Type B pancreatic cell (in vitro differentiated cells): ENCODE results near the gene DCAF16. TPM values are rescaled to one million over a fixed set of nuclear protein-coding genes. Genes with fewer than 3 reads are reported as not detected.

Experiments
- DNase-seq: peaks from one replicate; pipeline ENCODE4 v3.0.0; 2021; ENCODE audit warnings: mixed read lengths; ENCODE audit not compliant: unreplicated experiment; ENCODE audit errors: extremely low spot score
- H3K27ac Mint-ChIP-seq: 2 replicates; pipeline ENCODE4 v1.8.0; 2021; ENCODE audit warnings: mild to moderate bottlenecking, mixed read lengths
- H3K27me3 Mint-ChIP-seq: 2 replicates; pipeline ENCODE4 v1.8.0; 2021; ENCODE audit warnings: mixed read lengths
- H3K36me3 Mint-ChIP-seq: 2 replicates; pipeline ENCODE4 v1.8.0; 2021; ENCODE audit warnings: mixed read lengths
- H3K4me1 Mint-ChIP-seq: one replicate; pipeline ENCODE4 v1.8.0; 2021; ENCODE audit warnings: mixed read lengths; ENCODE audit not compliant: unreplicated experiment
- H3K4me3 Mint-ChIP-seq: 2 replicates; pipeline ENCODE4 v1.8.0; 2021; ENCODE audit warnings: mild to moderate bottlenecking, mixed read lengths
- H3K9me3 Mint-ChIP-seq: 2 replicates; pipeline ENCODE4 v1.8.0; 2021; ENCODE audit warnings: mixed read lengths
- total RNA-seq: library from RNA; stranded (reverse); gene quantifications from 2 replicates; pipeline ENCODE4 v1.2.1, GENCODE V29; 2021; ENCODE audit warnings: low replicate concordance
- TF ChIP-seq, protein P1 (sequence below): fragments of 200-600 bp; sonication (generic); conservative IDR thresholded peaks from 2 replicates; pipeline ENCODE4 v1.5.0; 2021; ENCODE audit warnings: antibody characterized with exemption, mild to moderate bottlenecking

DCAF16 gene
- total RNA-seq, 1 donor from 2014 or later, result 63.7 TPM

DNA sequence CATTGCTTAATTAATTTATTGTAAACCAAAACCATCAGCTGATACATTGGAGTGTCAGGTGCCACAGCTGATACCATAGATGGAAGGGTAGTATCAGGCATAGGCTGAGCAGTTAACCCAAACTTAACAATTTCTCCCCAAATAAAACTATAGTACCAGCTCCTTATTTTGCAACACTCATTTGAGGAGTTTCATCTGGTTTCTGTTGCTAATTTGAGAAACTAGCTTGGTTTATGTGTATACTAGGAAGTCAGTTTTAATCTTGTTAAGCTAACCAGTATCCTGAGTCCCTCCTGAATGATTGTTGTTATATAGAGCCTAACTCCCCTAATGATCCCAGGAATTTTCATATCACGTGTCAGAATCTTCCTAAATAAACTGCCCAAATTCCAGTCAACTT lies 12.7 kb downstream of the DCAF16 start:
- TF ChIP-seq, protein P1, sequence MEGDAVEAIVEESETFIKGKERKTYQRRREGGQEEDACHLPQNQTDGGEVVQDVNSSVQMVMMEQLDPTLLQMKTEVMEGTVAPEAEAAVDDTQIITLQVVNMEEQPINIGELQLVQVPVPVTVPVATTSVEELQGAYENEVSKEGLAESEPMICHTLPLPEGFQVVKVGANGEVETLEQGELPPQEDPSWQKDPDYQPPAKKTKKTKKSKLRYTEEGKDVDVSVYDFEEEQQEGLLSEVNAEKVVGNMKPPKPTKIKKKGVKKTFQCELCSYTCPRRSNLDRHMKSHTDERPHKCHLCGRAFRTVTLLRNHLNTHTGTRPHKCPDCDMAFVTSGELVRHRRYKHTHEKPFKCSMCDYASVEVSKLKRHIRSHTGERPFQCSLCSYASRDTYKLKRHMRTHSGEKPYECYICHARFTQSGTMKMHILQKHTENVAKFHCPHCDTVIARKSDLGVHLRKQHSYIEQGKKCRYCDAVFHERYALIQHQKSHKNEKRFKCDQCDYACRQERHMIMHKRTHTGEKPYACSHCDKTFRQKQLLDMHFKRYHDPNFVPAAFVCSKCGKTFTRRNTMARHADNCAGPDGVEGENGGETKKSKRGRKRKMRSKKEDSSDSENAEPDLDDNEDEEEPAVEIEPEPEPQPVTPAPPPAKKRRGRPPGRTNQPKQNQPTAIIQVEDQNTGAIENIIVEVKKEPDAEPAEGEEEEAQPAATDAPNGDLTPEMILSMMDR, result no peak
- Mint-ChIP-seq H3K27me3 (no peaks in the 10 kb centered on the region), H3K27ac (no peak overlapping the region), H3K36me3 (peaks cover 28% of the 10 kb centered on the region), H3K9me3 (no peaks in the 10 kb centered on the region), H3K4me1 (no peaks in the 10 kb centered on the region), H3K4me3 (no peak overlapping the region)
- DNase-seq, result no peak

DNA sequence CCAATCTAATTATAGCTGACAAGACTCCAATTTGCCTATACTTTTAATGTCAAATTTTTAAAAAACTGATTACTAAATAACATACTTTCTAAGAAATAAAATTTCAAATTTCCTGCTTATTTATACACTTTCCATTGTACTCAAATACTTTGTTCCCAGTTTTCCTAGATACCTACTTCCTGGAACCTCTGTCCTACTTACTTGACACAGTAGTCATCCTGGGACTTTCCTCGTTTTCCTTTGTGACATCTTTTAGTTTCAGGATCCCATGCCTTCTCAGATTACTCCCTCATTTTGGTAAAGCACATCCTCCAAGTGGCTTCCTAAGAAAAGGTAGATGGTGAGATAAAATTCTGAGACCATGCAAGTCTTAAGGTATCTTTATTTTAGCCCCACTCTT lies 15.8 kb downstream of the DCAF16 start:
- no peak overlapping the region for H3K27ac Mint-ChIP-seq
- no peak overlapping the region for H3K4me3 Mint-ChIP-seq
- no peaks in the 10 kb centered on the region for H3K9me3 Mint-ChIP-seq

DNA sequence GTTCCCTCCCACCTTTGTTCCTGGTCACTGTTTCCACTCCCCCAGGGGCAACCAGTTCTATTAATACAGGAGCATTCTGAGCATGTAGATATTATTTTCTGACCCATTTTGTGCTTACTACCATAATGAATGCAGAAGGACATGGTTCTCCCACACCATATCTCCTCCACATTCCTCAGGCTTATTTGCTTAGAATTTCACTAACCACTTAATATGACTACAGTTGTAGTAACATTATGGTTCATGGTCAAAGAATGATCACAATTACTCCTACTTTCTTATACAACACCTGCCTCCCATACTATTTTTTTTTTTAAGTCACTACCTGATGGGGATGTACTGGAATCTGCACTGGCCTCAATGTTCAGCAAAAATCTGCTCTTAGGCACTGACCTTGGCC lies 21.6 kb downstream of the DCAF16 start:
- TF ChIP-seq, protein P1, result no peak
- H3K27ac Mint-ChIP-seq, result no peak overlapping the region
- no peak overlapping the region for H3K4me3 Mint-ChIP-seq
- peaks cover 12% of the 10 kb centered on the region for H3K36me3 Mint-ChIP-seq
- no peaks in the 10 kb centered on the region for H3K9me3 Mint-ChIP-seq
- no peaks in the 10 kb centered on the region for H3K27me3 Mint-ChIP-seq
- DNase-seq, result no peak
- no peaks in the 10 kb centered on the region for H3K4me1 Mint-ChIP-seq

More for the DNA sequence above, 15.8 kb downstream of the DCAF16 start:
- DNase-seq, result no peak
- Mint-ChIP-seq H3K27me3 (no peaks in the 10 kb centered on the region), H3K36me3 (peaks cover 18% of the 10 kb centered on the region), H3K4me1 (no peaks in the 10 kb centered on the region)
- TF ChIP-seq, protein P1, result no peak

DNA sequence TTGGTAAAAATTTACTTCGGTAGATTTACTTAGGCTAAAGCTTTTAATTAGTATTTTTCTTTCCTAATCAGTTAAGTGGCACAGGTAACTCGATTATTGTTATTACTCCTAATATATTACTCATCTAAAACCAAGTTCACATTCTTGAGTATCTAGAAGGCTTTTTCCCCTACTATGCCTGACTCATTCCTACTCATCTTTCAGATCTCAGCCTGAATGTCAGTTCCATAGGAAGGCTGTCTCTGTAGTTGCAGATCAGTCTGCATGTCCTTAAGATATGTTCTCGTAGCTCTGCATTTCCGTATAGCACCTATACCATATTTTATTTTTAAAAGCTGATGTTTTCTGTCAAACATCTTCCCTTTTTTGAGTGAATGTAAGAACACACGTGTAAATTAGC lies 23.2 kb downstream of the DCAF16 start:
- peaks cover under 1% of the 10 kb centered on the region for H3K4me1 Mint-ChIP-seq
- no peak overlapping the region for H3K27ac Mint-ChIP-seq
- DNase-seq, result no peak
- H3K9me3 Mint-ChIP-seq, result no peaks in the 10 kb centered on the region
- peaks cover 3% of the 10 kb centered on the region for H3K36me3 Mint-ChIP-seq
- H3K4me3 Mint-ChIP-seq, result no peak overlapping the region
- TF ChIP-seq, protein P1, result no peak
- peaks cover 9% of the 10 kb centered on the region for H3K27me3 Mint-ChIP-seq

DNA sequence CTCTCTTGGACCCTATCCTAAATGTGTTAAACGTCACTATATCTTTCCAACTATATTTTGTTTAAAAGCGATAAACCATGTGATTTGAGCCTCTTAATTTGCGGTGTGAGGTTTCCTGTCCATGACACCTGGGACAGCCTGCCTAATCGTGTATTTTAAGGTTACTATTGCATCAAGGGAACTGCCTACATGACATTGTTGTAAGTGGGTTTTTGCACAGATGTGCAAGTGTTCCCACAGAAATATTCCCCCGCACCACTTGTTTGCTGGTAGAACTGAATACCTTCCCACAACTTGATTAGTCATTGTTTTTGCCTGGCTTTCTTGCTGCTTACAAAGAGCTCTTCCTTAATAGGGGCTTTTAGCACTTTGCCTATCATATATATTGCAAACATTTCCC lies 24.0 kb downstream of the DCAF16 start:
- Mint-ChIP-seq H3K36me3 (no peaks in the 10 kb centered on the region), H3K27me3 (peaks cover 17% of the 10 kb centered on the region), H3K4me3 (no peak overlapping the region), H3K27ac (no peak overlapping the region), H3K9me3 (no peaks in the 10 kb centered on the region), H3K4me1 (peaks cover 8% of the 10 kb centered on the region)
- TF ChIP-seq, protein P1, result no peak
- DNase-seq, result no peak

DNA sequence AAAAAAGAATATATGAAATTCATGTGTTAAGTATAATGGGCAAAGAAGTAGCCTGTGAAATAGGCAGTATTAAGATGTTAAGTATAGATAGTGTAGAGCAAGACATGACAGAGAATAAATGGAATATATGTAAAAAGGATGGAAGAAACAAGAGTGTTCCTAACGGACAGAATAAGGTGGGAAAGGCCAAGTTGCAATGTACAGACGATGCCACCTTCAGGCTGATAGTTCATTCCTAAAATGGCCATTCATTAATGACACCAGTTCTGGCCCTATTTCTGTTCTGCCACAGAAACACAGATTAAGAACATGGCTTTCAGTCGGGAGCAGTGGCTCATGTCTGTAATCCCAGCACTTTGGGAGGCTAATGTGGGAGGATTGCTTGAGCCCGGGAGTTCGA lies 24.7 kb downstream of the DCAF16 start:
- DNase-seq, result no peak
- H3K4me1 Mint-ChIP-seq, result peaks cover 9% of the 10 kb centered on the region
- H3K36me3 Mint-ChIP-seq, result no peaks in the 10 kb centered on the region
- TF ChIP-seq, protein P1, result no peak
- H3K4me3 Mint-ChIP-seq, result no peak overlapping the region
- H3K27me3 Mint-ChIP-seq, result peaks cover 20% of the 10 kb centered on the region
- H3K27ac Mint-ChIP-seq, result no peak overlapping the region
- H3K9me3 Mint-ChIP-seq, result no peaks in the 10 kb centered on the region
